GM19438 (cell line): ENCODE results near the gene INAFM2.

Experiments used
- ATAC-seq: cut with Tn5 transposase; IDR thresholded peaks from one replicate; pipeline ENCODE4 v1.9.1; 2021; ENCODE audit warnings: low read depth; ENCODE audit not compliant: unreplicated experiment

INAFM2 gene

GRCh38 chr15:40305281-40305680 is 18.2 kb upstream of the INAFM2 start:
- no peak for ATAC-seq

- ATAC-seq: no peak
These were observed 17.1 kb upstream of the INAFM2 start for GRCh38 chr15:40306371-40306770.

- ATAC-seq: no peak
These were observed 16.6 kb upstream of the INAFM2 start for GRCh38 chr15:40306908-40307307.

GRCh38 chr15:40307421-40308211 is 15.9 kb upstream of the INAFM2 start, which contains the start of gene PLCB2:
TSS of gene PLCB2 (minus strand) at chr15:40307935. CDS start at chr15:40307672, 263 bp downstream.
- ATAC-seq: no peak

- no peak for ATAC-seq
These were observed 14.1 kb upstream of the INAFM2 start for GRCh38 chr15:40309344-40309862.

- no peak for ATAC-seq
These were observed 13.2 kb upstream of the INAFM2 start for GRCh38 chr15:40310001-40310959.

GRCh38 chr15:40310993-40311392 is 12.5 kb upstream of the INAFM2 start:
- no peak for ATAC-seq

- no peak for ATAC-seq
These were observed 10.9 kb upstream of the INAFM2 start for GRCh38 chr15:40312370-40313158.

- ATAC-seq: no peak
These were observed 9.7 kb upstream of the INAFM2 start for GRCh38 chr15:40313531-40314398.

- ATAC-seq: no peak
These were observed 8.7 kb upstream of the INAFM2 start for GRCh38 chr15:40314723-40315276.

- ATAC-seq: no peak
These were observed 6.6 kb upstream of the INAFM2 start for GRCh38 chr15:40316931-40317330.

GRCh38 chr15:40317580-40317979 is 5.9 kb upstream of the INAFM2 start:
- ATAC-seq: no peak

GRCh38 chr15:40320409-40320808 is 3.1 kb upstream of the INAFM2 start:
- no peak for ATAC-seq

GRCh38 chr15:40320931-40321371 is 2.5 kb upstream of the INAFM2 start:
- ATAC-seq: no peak

- ATAC-seq: no peak
These were observed 807 bp upstream of the INAFM2 start for GRCh38 chr15:40322531-40323238.

- peak; percentile 7 for ATAC-seq
These were observed 753 bp downstream of the INAFM2 start for GRCh38 chr15:40323953-40324937.

GRCh38 chr15:40325188-40325587 is 1.7 kb downstream of the INAFM2 start:
- ATAC-seq: no peak
